Suppressor macrophage treated with lipopolysaccharide for 4 hours (primary cell): ENCODE data around the gene SDE2.
"Not testable (repeated sequence)": the region's sequence is repeated elsewhere in the genome, so short reads cannot be mapped to it uniquely, and the experiment has no call there.

Experiments used
- DNase-seq: peaks from one replicate; pipeline ENCODE4 v3.0.0-alpha.2; 2020

SDE2 gene

DNA sequence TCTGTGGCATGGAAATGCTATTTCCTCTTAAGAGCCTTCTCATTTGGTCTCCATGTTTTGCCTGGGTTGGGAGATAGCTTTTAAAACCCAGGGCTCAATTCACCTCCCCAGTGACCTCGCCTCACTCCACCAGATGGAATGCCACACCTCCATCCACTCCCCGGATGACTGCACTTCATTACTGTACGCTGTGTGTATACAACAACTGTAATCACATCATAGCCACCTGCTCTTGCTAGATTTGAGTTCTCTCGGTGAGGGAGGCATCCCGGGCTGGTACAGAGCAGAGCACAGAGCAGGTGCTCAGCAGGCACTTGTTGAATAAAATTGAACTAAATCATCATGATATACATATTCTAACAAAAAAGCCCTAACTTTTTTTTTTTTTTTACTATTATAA is 26.0 kb downstream of the SDE2 start:
- no peak for DNase-seq

DNA sequence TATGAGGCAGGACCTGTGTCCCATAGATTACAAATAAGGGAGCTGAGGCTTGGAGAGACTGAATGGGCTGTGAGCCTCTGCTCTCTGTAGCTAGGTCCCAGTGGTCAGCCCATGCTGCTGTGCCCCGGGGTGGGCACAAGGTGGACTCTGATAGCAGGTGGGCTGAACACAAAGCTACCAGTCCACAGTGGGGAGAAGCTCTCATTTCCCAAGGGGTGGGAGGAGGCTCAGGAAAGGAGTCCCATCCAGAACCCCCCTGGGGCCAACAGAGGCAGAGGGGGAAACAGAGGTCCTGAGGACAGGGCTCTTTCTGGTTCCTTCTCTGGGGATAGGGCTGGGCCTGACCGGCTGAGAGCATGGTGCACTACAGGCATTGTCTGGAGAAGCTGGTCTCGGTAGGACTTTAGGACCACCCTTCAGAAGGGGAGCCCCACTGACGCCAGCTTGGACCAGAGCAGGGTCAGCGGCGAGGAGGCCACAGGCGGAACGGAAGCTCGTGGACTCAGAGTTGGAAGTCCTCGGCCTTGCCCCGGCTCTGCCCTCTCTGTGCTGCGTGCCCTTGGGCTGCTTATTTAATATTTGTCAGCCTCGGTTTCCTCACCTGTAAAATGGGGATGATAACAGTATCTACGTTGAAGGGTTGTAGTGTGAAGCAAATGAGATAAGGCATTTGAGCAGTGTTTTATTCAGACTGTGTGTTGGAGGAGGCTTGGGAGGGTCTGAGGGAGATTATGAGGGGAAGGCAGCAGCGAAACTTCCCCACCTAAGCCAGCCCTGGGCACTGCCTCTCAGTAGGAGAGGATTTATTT is 26.6 kb downstream of the SDE2 start:
- no peak for DNase-seq

DNA sequence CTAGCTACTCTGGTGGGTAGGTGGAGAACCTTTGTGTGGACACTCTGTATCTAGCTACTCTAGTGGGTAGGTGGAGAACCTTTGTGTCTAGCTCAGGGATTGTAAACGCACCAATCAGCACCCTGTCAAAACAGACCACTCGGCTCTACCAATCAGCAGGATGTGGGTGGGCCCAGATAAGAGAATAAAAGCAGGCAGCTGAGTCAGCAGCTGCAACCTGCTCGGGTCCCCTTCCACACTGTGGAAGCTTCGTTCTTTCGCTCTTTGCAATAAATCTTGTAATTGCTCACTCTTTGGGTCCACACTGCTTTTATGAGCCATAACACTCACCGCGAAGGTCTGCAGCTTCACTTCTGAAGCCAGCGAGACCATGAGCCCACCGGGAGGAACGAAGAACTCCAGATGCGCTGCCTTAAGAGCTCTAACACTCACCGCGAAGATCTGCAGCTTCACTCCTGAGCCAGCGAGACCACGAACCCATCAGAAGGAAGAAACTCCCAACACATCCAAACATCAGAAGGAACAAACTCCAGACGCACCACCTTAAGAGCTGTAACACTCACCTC is 28.5 kb downstream of the SDE2 start:
- DNase-seq: not testable (repeated sequence)

DNA sequence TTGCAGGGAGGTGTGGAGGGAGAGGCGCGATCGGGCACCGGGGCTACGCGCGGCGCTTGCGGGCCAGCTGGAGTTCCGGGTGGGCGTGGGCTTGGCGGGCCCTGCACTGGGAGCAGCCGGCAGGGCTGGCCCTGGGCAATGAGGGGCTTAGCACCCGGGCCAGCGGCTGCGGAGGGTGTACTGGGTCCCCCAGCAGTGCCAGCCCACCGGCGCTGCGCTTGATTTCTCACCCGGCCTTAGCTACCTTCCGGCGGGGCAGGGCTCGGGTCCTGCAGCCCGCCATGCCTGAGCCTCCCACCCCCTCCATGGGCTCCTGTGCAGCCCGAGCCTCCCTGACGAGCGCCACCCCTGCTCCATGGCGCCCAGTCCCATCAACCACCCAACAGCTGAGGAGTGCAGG is 29.4 kb downstream of the SDE2 start:
- DNase-seq: not testable (repeated sequence)

DNA sequence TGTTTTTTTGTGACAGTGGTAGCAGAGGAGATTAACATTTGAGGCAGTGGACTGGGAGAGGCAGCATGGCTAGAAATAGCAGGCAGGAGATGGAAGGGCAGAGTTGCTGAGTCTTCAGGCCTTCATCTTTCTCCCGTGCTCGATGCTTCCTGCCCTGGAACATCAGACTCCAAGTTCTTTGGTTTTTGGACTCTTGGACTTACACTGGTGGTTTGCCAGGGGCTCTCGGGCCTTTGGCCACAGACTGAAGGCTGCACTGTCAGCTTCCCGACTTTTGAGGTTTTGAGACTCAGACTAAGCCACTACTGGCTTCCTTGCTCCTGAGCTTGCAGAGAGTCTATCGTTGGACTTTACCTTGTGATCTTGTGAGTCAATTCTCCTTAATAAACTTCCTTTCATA is 33.9 kb downstream of the SDE2 start:
- DNase-seq: no peak

DNA sequence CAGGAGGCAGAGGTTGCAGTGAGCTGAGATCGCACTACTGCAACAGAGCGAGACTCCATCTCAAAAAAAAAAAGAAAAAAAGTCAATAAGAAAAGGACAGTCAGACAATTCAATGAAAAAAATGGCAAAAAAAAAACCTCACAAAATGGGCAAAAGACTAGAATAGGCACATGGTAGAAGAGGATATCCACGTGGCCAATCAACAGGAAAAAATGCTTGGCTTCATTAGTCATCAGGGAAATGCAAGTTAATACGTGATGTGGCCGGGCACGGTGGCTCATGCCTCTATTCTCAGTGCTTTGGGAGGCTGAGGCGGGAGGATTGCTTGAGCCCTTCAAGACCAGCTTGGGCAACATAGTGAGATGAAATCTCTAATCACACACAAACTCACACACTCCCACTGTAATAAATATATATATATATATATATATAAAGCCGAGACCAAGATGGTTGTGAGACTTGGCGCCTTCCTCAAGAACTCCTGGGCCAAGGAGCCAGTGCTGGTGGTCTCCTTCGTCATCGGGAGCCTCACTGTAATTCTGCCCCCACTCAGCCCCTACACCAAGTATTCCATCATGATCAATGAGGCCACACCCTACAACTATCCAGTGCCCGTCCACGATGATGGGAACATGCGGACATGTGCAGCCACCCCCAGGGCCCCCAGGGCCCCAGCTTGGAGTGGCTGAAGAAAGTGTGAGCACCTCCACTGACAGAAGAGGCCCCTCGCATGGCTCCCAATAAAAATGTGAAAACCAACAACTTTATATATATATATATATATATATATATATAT is 35.2 kb downstream of the SDE2 start:
- no peak for DNase-seq

DNA sequence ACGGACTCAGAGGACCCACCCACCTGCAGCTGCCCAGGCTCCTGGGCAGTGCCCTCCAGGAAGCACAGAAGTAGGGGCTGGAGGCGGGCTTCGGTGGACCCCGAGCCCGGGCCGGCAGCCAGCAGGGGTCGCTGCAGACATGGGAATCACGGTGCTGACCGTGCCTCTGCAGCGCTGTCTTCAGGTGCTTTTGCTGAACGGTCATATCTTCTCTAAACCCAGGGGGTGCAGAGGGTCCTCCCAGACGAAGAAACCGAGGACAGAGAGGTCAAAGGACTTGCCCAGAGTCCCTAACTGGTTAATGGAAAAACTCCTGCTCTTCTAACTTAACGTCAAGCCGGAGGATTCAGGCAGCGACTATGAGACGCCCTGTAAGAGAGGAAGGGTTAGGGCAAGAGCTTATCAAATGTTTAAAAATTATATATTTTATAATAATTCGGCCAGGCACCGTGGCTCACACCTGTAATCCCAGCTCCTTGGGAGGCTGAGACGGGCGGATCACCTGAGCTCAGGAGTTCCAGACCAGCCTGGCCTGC is 36.6 kb downstream of the SDE2 start:
- DNase-seq: peak; percentile 47

DNA sequence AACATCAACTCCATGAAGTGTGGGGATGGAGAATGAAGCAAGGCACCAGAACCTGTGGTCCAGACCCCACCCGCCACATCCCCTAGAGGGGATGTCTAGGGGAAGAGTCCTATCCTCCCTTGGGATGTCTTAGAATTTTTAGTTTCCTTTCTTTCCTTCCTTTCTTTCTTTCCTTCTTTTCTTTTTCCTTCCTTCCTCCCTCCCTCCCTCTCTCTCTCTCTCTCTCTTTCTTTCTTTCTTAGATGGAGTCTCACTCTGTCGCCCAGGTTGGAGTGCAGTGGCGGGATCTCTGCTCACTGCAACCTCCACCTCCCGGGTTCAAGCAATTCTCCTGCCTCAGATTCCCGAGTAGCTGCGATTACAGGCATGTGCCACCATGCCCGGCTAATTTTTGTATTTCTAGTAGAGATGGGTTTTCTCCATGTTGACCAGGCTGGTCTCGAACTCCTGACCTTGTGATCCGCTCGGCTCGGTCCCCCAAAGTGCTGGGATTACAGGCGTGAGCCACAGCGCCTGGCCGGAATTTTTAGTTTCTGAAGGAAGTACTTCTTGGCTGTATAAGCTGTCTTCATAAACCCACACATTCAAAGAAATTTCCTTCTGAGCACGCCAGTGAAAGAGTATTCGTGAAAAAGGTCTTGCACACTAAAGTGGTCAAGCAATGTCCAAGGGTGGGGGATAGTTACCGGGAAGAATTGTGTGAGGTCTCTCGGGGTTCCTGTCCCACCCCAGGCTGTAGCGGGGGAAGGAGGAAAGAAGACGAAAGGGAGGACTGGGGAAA is 37.3 kb downstream of the SDE2 start:
- no peak for DNase-seq

DNA sequence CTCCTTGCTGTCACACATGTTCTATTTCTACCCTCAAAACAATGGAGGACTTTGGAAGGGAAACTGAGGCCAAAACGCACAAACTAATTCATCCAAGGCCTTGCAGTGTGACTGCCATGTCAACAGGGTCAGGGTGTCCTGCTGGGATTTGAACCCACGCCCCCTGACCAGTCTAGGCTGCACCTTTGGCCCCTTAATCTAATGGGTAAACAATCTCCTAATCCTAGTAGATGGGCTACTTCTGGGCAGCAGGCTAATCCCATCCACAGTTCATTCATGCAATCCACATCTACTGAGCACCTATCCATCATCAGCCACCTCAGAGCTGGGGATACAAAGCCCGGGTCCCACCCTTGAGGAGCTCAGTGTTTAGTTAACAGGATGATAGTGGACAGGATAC is 41.1 kb downstream of the SDE2 start:
- DNase-seq: no peak

DNA sequence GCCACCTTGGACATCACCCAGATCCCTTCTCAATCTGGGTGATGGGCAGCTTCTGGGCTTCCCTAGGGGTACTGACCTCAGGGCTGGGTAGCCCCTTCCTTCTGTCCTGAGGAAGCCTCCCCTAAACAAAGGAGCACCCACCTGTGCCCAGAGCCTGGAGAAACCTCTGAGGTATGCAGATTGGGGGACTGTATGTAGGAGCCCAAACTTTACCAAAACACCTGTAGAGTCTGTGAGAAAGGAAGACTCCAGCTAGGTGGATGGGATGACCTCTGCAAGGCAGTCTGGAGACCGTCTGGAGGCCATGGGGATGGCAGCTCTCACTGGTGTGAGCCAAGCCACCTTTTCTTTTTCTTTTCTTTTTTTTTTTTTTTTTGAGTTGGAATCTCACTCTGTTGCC is 44.4 kb downstream of the SDE2 start:
- no peak for DNase-seq

DNA sequence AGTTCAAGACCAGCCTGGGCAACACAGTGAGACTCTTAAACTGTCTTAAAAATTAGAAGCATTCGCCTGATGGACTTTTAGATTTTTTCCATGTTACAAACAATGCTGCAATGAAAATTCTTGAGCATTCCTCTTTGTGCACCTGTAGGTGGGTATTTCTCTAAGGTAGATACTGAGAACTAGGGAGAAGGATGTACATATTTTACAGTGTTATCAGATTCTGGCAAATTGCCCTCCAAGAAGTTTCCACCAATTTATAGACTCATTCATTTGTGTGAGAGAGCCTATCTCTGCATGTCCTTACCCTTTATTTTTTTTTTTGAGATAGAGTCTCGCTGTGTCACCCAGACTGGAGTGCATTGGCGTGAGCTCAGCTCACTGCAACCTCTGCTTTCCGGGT is 45.8 kb downstream of the SDE2 start:
- DNase-seq: no peak

DNA sequence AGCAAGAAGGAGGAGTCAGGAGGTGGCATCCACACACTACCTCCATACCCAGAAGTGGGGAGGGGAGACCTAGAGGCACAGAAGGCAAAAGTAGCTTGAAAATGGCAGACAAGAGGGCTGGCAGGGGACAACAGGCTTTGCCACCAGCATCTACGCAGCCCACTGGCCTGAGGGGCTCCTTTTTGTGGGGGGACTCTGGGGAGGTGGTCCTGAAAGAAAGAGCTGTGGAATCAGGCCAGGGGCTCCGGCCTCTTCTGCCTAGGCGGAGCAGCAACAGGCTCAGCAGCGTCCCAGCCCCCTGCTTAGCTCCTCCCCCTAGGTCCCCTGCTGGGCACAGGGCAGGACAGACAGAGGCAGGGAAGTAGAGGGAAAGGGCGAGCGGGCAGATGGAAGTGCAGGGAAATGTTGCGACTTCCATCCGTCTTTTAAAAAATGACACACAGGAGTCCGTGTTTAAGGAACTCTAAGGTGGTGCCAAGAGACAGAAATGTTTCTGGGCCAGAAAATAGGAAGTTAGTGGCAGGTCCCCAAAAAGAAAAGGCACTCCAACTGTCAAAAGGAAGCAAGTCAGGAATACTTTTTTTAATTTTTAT is 48.1 kb downstream of the SDE2 start:
- DNase-seq: peak; percentile 31

DNA sequence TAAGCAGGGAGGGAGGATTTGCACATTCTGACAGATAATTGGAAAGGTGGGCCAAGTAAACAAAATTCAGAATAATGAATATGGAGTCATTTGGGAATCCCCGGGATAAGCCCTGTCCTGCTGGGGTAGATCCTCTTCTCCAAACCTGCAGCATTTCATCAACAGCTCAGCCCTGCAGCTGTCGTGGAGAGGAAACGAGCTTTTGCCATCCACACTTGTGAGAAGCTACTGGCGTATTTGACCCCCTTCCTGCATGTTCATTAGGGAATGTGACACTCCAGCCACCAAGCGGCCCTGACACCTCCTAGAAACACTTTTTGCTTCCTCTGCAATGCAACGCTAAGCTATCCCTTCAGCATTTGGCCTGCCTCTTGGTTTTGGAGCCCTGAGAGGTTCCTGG is 50.1 kb downstream of the SDE2 start:
- no peak for DNase-seq

DNA sequence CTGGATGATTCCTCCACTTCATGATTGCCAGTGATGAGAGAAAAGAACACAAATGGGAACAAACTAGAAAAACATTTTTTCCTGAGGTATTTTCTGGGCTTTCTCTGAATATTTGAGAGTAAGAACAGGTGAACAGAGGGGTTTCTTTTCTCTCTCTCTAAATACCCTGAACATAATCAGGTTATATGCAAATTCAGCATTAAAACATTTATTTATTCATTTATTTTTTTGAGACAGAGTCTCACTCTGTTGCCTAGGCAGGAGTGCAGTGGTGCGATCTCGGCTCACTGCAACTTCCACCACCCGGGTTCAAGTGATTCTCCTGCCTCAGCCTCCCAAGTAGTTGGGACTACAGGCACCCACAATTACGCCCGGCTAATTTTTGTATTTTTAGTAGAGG is 52.3 kb downstream of the SDE2 start:
- DNase-seq: no peak

DNA sequence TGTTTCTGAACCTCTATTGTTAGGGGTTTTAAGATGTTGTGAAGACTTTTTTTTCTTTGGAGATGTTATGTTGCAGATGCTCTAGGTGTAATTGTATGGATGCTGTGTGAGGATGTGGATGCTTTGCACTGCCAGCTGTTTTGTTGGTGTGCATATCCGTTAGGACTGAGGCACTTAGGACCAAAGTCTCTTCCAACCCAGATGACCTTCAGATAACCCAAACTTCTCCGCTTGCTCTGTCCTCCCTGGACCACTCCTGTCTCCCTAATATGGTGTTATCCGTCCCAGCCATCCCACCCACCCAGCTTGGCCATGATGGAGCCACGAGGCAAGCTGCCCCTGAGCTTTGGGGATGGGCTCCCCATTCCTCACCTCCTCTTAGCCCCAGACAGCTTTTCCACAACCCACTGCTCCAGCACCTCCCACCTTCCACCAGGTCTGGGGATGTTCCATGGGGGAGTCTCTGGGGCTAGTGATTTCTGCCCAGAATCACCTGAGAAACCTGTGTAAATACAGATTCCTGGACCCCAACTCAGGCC is 53.0 kb downstream of the SDE2 start:
- DNase-seq: no peak

DNA sequence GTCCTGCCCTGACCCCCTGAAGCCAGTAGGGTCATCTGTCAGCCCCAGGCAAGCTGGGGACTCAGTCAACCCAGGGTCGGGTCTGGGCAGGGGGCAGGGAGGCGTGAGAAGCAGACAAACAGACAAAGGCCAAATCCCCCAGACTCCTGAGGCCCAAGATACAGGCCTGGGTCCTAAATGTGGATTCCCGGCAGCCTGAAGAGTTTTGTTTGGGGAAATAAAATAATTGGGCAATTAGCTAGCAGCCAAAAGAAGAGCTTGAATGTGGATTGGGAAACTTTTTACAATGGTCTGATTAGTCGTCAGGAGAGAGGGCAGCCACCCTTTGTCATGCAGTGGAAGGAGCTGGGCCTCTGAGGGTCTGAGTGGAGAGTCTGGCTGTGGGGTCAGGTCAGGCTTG is 53.6 kb downstream of the SDE2 start:
- no peak for DNase-seq

DNA sequence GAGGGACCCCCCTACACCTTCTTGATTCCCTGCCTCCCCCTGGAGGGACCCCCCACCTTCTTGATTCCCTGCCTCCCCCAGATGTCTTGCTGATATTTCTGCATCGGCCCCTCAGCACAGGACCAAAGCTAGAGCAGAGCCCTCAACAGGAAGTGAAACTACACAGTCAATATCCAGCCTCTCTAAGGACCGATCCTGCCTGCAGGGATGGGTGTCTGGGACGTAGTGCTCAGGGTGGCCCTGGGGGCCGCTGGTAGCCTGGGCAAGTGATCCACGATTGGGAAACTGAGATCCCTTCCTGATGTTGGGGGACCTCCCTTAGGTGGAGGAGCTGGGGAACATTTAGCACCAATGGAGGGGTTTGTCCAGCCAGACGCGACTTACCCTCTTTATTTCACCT is 54.2 kb downstream of the SDE2 start:
- peak; percentile 67 for DNase-seq

DNA sequence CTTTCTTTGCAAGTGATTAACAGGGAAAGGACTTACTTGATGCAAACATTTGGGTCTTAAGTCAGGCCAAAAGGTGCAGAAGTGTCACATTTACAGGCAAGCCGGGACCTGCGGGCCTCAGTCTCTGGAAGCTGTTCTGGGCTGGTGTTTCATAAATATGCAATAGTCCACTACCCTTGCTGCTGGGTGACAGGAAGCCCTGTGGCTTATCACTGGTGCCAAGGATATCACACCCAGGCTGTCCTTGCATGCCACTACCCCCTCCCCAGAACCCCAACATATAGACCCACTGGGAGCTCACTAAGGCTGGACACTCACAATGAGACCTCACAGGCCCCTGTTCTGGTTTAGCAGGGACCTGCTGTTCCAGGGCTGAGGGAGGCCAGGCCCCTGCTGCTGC is 54.8 kb downstream of the SDE2 start:
- DNase-seq: no peak

DNA sequence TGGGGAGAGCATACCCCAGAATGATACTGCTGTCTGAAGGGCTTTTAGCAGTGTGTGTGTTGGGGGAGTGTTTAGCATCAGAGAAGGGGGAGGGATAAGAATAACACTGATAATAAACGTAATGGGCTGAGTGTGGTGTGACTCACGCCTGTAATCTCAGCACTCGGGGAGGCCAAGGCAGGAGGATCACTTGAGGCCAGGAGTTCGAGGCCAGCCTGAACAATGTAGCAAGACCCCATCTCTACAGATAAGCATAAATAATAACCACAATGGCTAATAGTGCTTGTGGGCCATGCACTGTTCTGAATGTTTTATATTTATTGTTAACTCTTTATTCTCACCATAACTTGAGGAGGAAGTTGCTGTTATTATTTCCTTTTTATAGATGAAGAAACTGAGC is 55.6 kb downstream of the SDE2 start:
- no peak for DNase-seq

DNA sequence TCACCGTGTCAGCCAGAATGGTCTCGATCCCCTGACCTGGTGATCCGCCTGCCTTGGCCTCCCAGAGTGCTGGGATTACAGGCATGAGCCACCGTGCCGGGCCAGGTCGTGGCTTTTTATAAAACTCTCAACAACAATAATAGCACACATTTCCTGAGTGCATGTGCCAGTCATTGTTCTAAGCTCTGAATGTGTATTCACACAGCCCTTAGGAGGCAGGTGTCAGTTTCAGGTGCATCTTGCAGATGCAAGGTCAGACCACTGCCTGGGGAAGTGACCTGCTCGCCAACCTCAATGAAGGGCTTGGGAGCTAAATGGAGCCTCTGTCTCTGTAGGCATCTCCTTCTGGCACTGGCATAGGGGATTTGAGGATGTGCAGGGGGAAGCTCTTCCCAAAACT is 56.6 kb downstream of the SDE2 start:
- DNase-seq: no peak

DNA sequence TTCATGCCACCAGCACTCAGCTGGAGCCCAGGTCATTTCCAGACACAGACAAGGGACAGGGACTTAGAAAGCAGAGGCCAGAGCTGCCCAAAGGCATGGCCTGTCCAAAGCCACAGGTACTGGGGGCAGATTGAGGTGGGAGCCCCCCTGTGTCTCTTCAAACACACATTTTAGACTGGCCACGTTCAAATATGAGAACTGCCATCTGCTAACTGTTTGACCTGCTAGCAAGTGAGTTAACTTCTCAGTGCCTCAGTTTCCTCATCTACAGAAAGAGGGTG is 57.3 kb downstream of the SDE2 start:
- no peak for DNase-seq

DNA sequence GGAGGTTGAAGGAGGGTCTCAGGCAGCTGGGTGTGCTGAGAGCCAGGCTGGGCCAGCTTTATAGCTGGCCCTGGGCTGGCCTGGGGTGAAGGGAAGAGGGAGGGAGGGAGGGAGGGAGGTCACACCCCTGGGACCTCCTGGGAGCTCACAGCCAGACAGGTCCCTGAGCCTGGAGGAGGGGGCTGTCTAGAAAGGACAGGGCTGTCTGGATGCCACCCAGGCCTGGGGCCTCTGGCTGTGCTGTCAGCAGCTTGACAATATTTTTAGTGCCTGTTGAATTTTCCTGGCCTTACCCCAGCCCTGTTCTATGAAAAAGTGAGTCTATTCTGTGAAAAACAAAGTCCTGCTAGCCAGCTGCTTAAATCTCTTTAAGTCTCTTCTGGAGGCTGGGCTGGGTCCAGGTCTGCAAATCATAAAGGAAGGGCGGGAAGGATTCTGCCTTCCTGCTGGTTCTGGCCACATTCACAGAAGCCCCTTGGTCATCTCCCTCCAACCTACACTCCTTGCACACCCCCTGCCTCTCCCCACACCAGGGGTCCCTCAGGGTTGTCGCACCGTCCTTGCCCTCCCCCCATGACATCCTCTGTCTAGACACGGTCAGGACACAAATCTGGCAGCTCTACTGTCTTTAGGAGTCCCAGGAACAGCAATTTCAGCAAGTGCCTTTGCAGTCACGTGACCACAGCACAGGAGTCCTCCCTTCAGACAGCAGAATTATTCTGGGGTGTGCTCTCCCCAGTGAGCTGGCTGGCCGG is 57.8 kb downstream of the SDE2 start, which contains the start of gene LEFTY2:
TSS of gene LEFTY2 (minus strand) at position 34 of the 755 bp plus-strand sequence. CDS start 80 bp downstream, outside the sequence.
- no peak for DNase-seq
